MCF 10A (cell line): ENCODE measurements around the gene SLC25A19. TPM values are rescaled to one million over a fixed set of nuclear protein-coding genes. Genes with fewer than 3 reads are reported as not detected.

ENCODE experiments used
- BruUV-seq: library from RNA; stranded (reverse); fragments of 400-500 nt; replicated peaks from 2 replicates; lab custom pipeline; 2021; lab: Mats Ljungman, UMichigan
- CTCF ChIA-PET: fragments of 300-600 bp; sonication (Branson Sonifier 250); formaldehyde crosslinking; extraction: SDS; loops from one replicate; lab custom pipeline; 2021; ENCODE audit warnings: antibody characterized with exemption, inconsistent platforms; lab: Yijun Ruan, JAX
- POLR2A ChIA-PET: fragments of 300-600, 350-650 bp; sonication (Branson Sonifier 250); formaldehyde crosslinking; extraction: SDS; loops from one replicate; lab custom pipeline; 2020; ENCODE audit warnings: antibody characterized with exemption, inconsistent platforms; lab: Yijun Ruan, JAX
- DNase-seq: peaks from one replicate; pipeline ENCODE4 v3.0.0-alpha.2; 2018; ENCODE audit not compliant: unreplicated experiment
- H3K27ac Mint-ChIP-seq: one replicate; pipeline ENCODE4 v1.8.0; 2022; ENCODE audit warnings: mild to moderate bottlenecking, low read depth, mixed read lengths; ENCODE audit not compliant: unreplicated experiment
- H3K27me3 Mint-ChIP-seq: one replicate; pipeline ENCODE4 v1.8.0; 2022; ENCODE audit warnings: mixed read lengths; ENCODE audit not compliant: insufficient read depth, unreplicated experiment
- H3K36me3 Mint-ChIP-seq: one replicate; pipeline ENCODE4 v1.8.0; 2022; ENCODE audit warnings: mild to moderate bottlenecking, moderate library complexity, mixed read lengths; ENCODE audit not compliant: insufficient read depth, unreplicated experiment
- H3K4me1 Mint-ChIP-seq: one replicate; pipeline ENCODE4 v1.8.0; 2022; ENCODE audit warnings: mixed read lengths; ENCODE audit not compliant: insufficient read depth, unreplicated experiment
- H3K4me3 Mint-ChIP-seq: one replicate; pipeline ENCODE4 v1.8.0; 2022; ENCODE audit warnings: mild to moderate bottlenecking, moderate library complexity, mixed read lengths; ENCODE audit not compliant: unreplicated experiment
- H3K9me3 Mint-ChIP-seq: one replicate; pipeline ENCODE4 v1.8.0; 2022; ENCODE audit warnings: mixed read lengths; ENCODE audit not compliant: unreplicated experiment
- intact Hi-C: fragments of 100-400 bp; cut with micrococcal nuclease; formaldehyde crosslinking; loops from 2 replicates; pipeline ENCODE4 v1.14.1; 2022
- total RNA-seq: library from RNA; stranded (reverse); gene quantifications from 2 replicates; pipeline ENCODE4 v1.2.3, GENCODE V29; 2022
- TF ChIP-seq, protein P1 (sequence below): fragments of 200-600 bp; IDR thresholded peaks from one replicate; pipeline ENCODE4 v1.8.0; 2022; ENCODE audit warnings: antibody characterized with exemption, mild to moderate bottlenecking; ENCODE audit not compliant: unreplicated experiment

SLC25A19 gene
- total RNA-seq, 1 experiment from 2014 or later: 22.6 TPM

- peaks cover 19% of the 10 kb centered on the region for H3K4me1 Mint-ChIP-seq
- H3K36me3 Mint-ChIP-seq: peaks cover 37% of the 10 kb centered on the region
- H3K9me3 Mint-ChIP-seq: no peaks in the 10 kb centered on the region
- H3K27ac Mint-ChIP-seq: peak overlapping the region; percentile 88
- TF ChIP-seq, protein P1, sequence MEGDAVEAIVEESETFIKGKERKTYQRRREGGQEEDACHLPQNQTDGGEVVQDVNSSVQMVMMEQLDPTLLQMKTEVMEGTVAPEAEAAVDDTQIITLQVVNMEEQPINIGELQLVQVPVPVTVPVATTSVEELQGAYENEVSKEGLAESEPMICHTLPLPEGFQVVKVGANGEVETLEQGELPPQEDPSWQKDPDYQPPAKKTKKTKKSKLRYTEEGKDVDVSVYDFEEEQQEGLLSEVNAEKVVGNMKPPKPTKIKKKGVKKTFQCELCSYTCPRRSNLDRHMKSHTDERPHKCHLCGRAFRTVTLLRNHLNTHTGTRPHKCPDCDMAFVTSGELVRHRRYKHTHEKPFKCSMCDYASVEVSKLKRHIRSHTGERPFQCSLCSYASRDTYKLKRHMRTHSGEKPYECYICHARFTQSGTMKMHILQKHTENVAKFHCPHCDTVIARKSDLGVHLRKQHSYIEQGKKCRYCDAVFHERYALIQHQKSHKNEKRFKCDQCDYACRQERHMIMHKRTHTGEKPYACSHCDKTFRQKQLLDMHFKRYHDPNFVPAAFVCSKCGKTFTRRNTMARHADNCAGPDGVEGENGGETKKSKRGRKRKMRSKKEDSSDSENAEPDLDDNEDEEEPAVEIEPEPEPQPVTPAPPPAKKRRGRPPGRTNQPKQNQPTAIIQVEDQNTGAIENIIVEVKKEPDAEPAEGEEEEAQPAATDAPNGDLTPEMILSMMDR: no peak
- H3K4me3 Mint-ChIP-seq: peak overlapping the region; percentile 27
- DNase-seq: no peak
- ChIA-PET POLR2A (interaction anchor here (0.5 to 3.8 kb wide), 12 partner anchors 8 to 1811 kb away, joined by 3 to 35 read pairs (median 3); partner anchors contain the start of genes ACOX1, GGA3, MRPS7 and NUP85), CTCF (interaction anchor here (1.0 to 1.4 kb wide), 3 partner anchors 11 to 126 kb away, joined by 3 read pairs; partner anchors contain the start of gene SLC25A19)
- H3K27me3 Mint-ChIP-seq: no peaks in the 10 kb centered on the region
- BruUV-seq: no TSS peak
- intact Hi-C loops: no loop called here
These were observed 11.6 kb downstream of the SLC25A19 start for GRCh38 chr17:75277664-75278071.

DNA sequence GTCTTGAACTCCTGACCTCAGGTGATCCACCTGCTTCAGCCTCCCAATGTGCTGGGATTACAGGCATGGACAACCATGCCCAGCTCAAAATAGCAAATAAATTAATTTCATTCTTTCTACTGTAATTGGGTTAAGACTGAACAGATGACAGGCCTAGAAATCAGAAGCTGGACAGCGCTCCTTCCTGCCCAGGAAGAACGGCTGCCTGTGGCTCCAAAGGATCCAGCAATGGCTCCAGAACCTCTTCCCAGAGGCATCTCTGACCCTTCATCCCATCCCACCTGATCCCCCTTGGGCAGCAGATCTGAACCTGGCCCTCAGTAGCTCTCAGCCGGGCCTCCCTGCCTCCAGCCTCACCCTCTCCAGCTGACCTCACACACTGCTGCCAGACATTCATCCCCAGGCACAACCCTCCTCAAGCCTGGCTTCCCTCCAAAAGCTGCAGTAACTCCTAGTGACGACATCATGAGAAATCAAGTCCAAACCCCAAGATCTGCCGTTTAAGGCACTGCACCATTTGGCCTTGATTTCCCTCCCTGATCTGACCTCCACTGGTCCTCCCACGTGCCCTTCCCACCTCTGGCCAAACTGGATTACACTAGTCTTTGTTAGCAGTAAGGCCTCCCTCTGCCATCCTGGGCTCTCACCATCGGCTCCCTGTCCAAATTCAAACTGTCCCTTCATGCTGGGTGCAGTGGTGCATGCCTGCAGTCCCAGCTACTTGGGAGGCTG lies 15.1 kb downstream of the SLC25A19 start:
- BruUV-seq: no TSS peak
- H3K9me3 Mint-ChIP-seq: no peaks in the 10 kb centered on the region
- peak overlapping the region; percentile 38 for H3K4me3 Mint-ChIP-seq
- peaks cover 31% of the 10 kb centered on the region for H3K4me1 Mint-ChIP-seq
- H3K27ac Mint-ChIP-seq: no peak overlapping the region
- H3K27me3 Mint-ChIP-seq: no peaks in the 10 kb centered on the region
- intact Hi-C loops: loop anchor here (2.0 kb wide), 1 partner anchor 243 kb away; the partner anchor contains the start of gene TSEN54
- CTCF ChIA-PET: interaction anchor here (0.5 to 1.3 kb wide), 2 partner anchors 17 to 68 kb away, joined by 3 to 4 read pairs; no protein-coding TSS in a partner anchor
- DNase-seq: peak; percentile 82
- peaks cover 18% of the 10 kb centered on the region for H3K36me3 Mint-ChIP-seq
- TF ChIP-seq, protein P1: no peak
- POLR2A ChIA-PET: interaction anchor here (0.6 to 6.8 kb wide), 4 partner anchors 13 to 120 kb away, joined by 3 to 142 read pairs (median 8); partner anchors contain the start of genes GGA3, MRPS7 and SLC25A19

GRCh38 chr17:75272848-75273184 lies 16.4 kb downstream of the SLC25A19 start:
- Mint-ChIP-seq H3K4me1 (peaks cover 28% of the 10 kb centered on the region), H3K36me3 (peaks cover 13% of the 10 kb centered on the region), H3K27ac (no peak overlapping the region), H3K27me3 (no peaks in the 10 kb centered on the region), H3K9me3 (no peaks in the 10 kb centered on the region), H3K4me3 (peak overlapping the region; percentile 74)
- CTCF ChIA-PET: interaction anchor here (0.5 to 1.0 kb wide), 2 partner anchors 122 to 663 kb away, joined by 3 read pairs; no protein-coding TSS in a partner anchor
- TF ChIP-seq, protein P1: no peak
- no TSS peak for BruUV-seq
- intact Hi-C loops: no loop called here
- no peak for DNase-seq
- POLR2A ChIA-PET: interaction anchor here (0.7 to 6.8 kb wide), 5 partner anchors 11 to 122 kb away, joined by 3 to 142 read pairs (median 23); partner anchors contain the start of genes GGA3, MRPS7 and SLC25A19
